MM.1S (cell line): Measurements from ENCODE around the gene FBXO5.

Source experiments
- DNase-seq: peaks from one replicate; pipeline ENCODE4 v3.0.0-alpha.2; 2015
- H2AFZ ChIP-seq: fragments of 300-600 bp; sonication (generic); 2 replicates; pipeline ENCODE4 v1.6.0; 2016; ENCODE audit warnings: antibody characterized with exemption, low read length
- H3F3A ChIP-seq: fragments of 300-600 bp; sonication (generic); 2 replicates; pipeline ENCODE4 v1.6.1; 2016; ENCODE audit warnings: mild to moderate bottlenecking, antibody characterized with exemption, low read length, moderate library complexity, mixed read lengths; ENCODE audit not compliant: insufficient read depth
- H3K27ac ChIP-seq: fragments of 300-600 bp; sonication (generic); 2 replicates; pipeline ENCODE4 v1.5.1; 2016; ENCODE audit warnings: mild to moderate bottlenecking, low read length
- H3K27me3 ChIP-seq: fragments of 300-600 bp; sonication (generic); replicated peaks from 2 replicates; pipeline ENCODE4 v1.6.0; 2016; ENCODE audit warnings: low read length; ENCODE audit not compliant: insufficient read depth
- H3K36me3 ChIP-seq: fragments of 300-600 bp; sonication (generic); replicated peaks from 2 replicates; pipeline ENCODE4 v1.6.1; 2016; ENCODE audit warnings: mild to moderate bottlenecking, low read length, mixed read lengths; ENCODE audit not compliant: insufficient read depth
- H3K4me1 ChIP-seq: fragments of 300-600 bp; sonication (generic); 2 replicates; pipeline ENCODE4 v1.6.1; 2016; ENCODE audit warnings: low read length, mixed read lengths
- H3K4me2 ChIP-seq: fragments of 300-600 bp; sonication (generic); 2 replicates; pipeline ENCODE4 v1.6.0; 2016; ENCODE audit warnings: low read depth, low read length
- H3K4me3 ChIP-seq: fragments of 300-600 bp; sonication (generic); 2 replicates; pipeline ENCODE4 v1.5.1; 2016; ENCODE audit warnings: low read length, mixed read lengths
- H3K79me2 ChIP-seq: fragments of 300-600 bp; sonication (generic); 2 replicates; pipeline ENCODE4 v1.6.1; 2016; ENCODE audit warnings: mixed run types, low read length, mixed read lengths
- H3K9ac ChIP-seq: fragments of 300-600 bp; sonication (generic); 2 replicates; pipeline ENCODE4 v1.6.1; 2016; ENCODE audit warnings: low read length, mixed read lengths
- H3K9me2 ChIP-seq: fragments of 300-600 bp; sonication (generic); replicated peaks from 2 replicates; pipeline ENCODE4 v1.6.1; 2016; ENCODE audit warnings: mild to moderate bottlenecking, low read length, mixed read lengths; ENCODE audit not compliant: insufficient read depth
- H3K9me3 ChIP-seq: fragments of 300-600 bp; sonication (generic); replicated peaks from 2 replicates; pipeline ENCODE4 v1.6.1; 2016; ENCODE audit warnings: mild to moderate bottlenecking, low read length, mixed read lengths; ENCODE audit not compliant: insufficient read depth
- H4K20me1 ChIP-seq: fragments of 300-600 bp; sonication (generic); 2 replicates; pipeline ENCODE4 v1.6.1; 2016; ENCODE audit warnings: mild to moderate bottlenecking, low read length, moderate library complexity, mixed read lengths; ENCODE audit not compliant: insufficient read depth
- CTCF ChIP-seq: fragments of 300-600 bp; sonication (generic); IDR thresholded peaks from 2 replicates; pipeline ENCODE4 v1.5.1; 2016; ENCODE audit warnings: antibody characterized with exemption, low read length, mixed read lengths
- EZH2 ChIP-seq: fragments of 300-600 bp; sonication (generic); optimal IDR thresholded peaks from 2 replicates; pipeline ENCODE3; 2017; ENCODE audit warnings: low read depth, mild to moderate bottlenecking, antibody characterized with exemption, low read length, mixed read lengths
- EZH2phosphoT487 ChIP-seq: fragments of 300-600 bp; sonication (generic); IDR thresholded peaks from 2 replicates; pipeline ENCODE4 v1.6.1; 2018; ENCODE audit warnings: antibody characterized with exemption, low read length

Gene FBXO5

GRCh38 chr6:152981989-152982903, 595 bp downstream of the FBXO5 start:
- H3K9me3 ChIP-seq: no peaks in the 10 kb centered on the region
- no peaks in the 10 kb centered on the region for H4K20me1 ChIP-seq
- peaks cover 87% of the 10 kb centered on the region for H3K79me2 ChIP-seq
- no peaks in the 10 kb centered on the region for H3K27me3 ChIP-seq
- H3K4me3 ChIP-seq: peak overlapping the region; percentile 80
- peak overlapping the region; percentile 84 for H3K9ac ChIP-seq
- no peaks in the 10 kb centered on the region for H3K4me1 ChIP-seq
- H2AFZ ChIP-seq: no peak overlapping the region
- H3K27ac ChIP-seq: peak overlapping the region; percentile 57; the same call in 1 of the 2 replicates
- TF ChIP-seq EZH2phosphoT487: no peak
- no peak for TF ChIP-seq CTCF
- no peak for TF ChIP-seq EZH2
- H3K9me2 ChIP-seq: no peaks in the 10 kb centered on the region
- H3K36me3 ChIP-seq: no peaks in the 10 kb centered on the region; the same call in 1 of the 2 replicates
- H3K4me2 ChIP-seq: peak overlapping the region; percentile 54; the same call in 1 of the 2 replicates
- DNase-seq: no peak
- H3F3A ChIP-seq: 0 out of 2 replicates have a peak, but pooled peaks cover 7% of the 10 kb centered on the region

GRCh38 chr6:152981219-152981618, 1.6 kb downstream of the FBXO5 start:
- peak overlapping the region; percentile 65 for H3K4me2 ChIP-seq
- no peak overlapping the region for H3K27ac ChIP-seq
- H3K9me3 ChIP-seq: no peaks in the 10 kb centered on the region
- no peak overlapping the region for H2AFZ ChIP-seq
- H3K9me2 ChIP-seq: no peaks in the 10 kb centered on the region
- peak overlapping the region; percentile 35; the same call in 1 of the 2 replicates for H3K9ac ChIP-seq
- DNase-seq: no peak
- H4K20me1 ChIP-seq: no peaks in the 10 kb centered on the region
- H3F3A ChIP-seq: 0 out of 2 replicates have a peak, but pooled peaks cover 7% of the 10 kb centered on the region
- H3K4me1 ChIP-seq: no peaks in the 10 kb centered on the region
- H3K36me3 ChIP-seq: no peaks in the 10 kb centered on the region; the same call in 1 of the 2 replicates
- peaks cover 88% of the 10 kb centered on the region for H3K79me2 ChIP-seq
- peak overlapping the region; percentile 80 for H3K4me3 ChIP-seq
- H3K27me3 ChIP-seq: no peaks in the 10 kb centered on the region
- TF ChIP-seq EZH2phosphoT487: no peak
- no peak for TF ChIP-seq CTCF
- no peak for TF ChIP-seq EZH2

GRCh38 chr6:152980656-152981055, 2.2 kb downstream of the FBXO5 start:
- H3K9ac ChIP-seq: peak overlapping the region; percentile 35; the same call in 1 of the 2 replicates
- DNase-seq: no peak
- no peaks in the 10 kb centered on the region for H3K9me2 ChIP-seq
- H3K79me2 ChIP-seq: peaks cover 88% of the 10 kb centered on the region
- no peak overlapping the region for H3K27ac ChIP-seq
- 0 out of 2 replicates have a peak, but pooled peaks cover 7% of the 10 kb centered on the region for H3F3A ChIP-seq
- peak overlapping the region; percentile 65 for H3K4me2 ChIP-seq
- H3K4me1 ChIP-seq: no peaks in the 10 kb centered on the region
- H3K27me3 ChIP-seq: no peaks in the 10 kb centered on the region
- H3K4me3 ChIP-seq: peak overlapping the region; percentile 80
- H4K20me1 ChIP-seq: no peaks in the 10 kb centered on the region
- no peaks in the 10 kb centered on the region; the same call in 1 of the 2 replicates for H3K36me3 ChIP-seq
- no peak overlapping the region for H2AFZ ChIP-seq
- no peaks in the 10 kb centered on the region for H3K9me3 ChIP-seq
- no peak for TF ChIP-seq EZH2phosphoT487
- no peak for TF ChIP-seq CTCF
- TF ChIP-seq EZH2: no peak
